HepG2 (cell line): ENCODE results near the gene PLPPR2.

Experiments
- ESRRA ChIP-seq: sonication (generic); formaldehyde crosslinking; IDR thresholded peaks from 2 replicates; pipeline ENCODE4 v1.5.1; 2020; ENCODE audit warnings: mild to moderate bottlenecking, low read depth, missing genetic modification reagents
- FOXP1 ChIP-seq, 2 experiments: fragments of 450-650 bp in 1 of 2; IDR thresholded peaks; 2 replicates each; pipeline ENCODE4 v1.6.1; 2017 to 2018; ENCODE audit warnings: antibody characterized with exemption in 1 of 2
- JUN ChIP-seq: sonication (generic); formaldehyde crosslinking; IDR thresholded peaks from 2 replicates; pipeline ENCODE4 v1.4.0; 2020; ENCODE audit warnings: mild to moderate bottlenecking, missing genetic modification reagents
- MED1 ChIP-seq: sonication (generic); formaldehyde crosslinking; IDR thresholded peaks from 2 replicates; pipeline ENCODE4 v1.4.0; 2020; ENCODE audit warnings: missing genetic modification reagents
- MXI1 ChIP-seq: IDR thresholded peaks from 3 replicates; pipeline ENCODE4 v1.6.1; 2012; ENCODE audit warnings: low read depth, low read length, inconsistent platforms, borderline replicate concordance
- ZNF280B ChIP-seq: sonication (generic); formaldehyde crosslinking; IDR thresholded peaks from 2 replicates; pipeline ENCODE4 v1.5.0; 2020; ENCODE audit warnings: missing genetic modification reagents, mild to moderate bottlenecking, borderline replicate concordance
- ZNF354B ChIP-seq: sonication (generic); formaldehyde crosslinking; IDR thresholded peaks from 2 replicates; pipeline ENCODE4 v1.8.0; 2022; ENCODE audit warnings: mild to moderate bottlenecking, missing genetic modification reagents
- ZNF850 ChIP-seq: sonication (generic); formaldehyde crosslinking; conservative IDR thresholded peaks from 2 replicates; pipeline ENCODE4 v1.9.0; 2021; ENCODE audit warnings: mild to moderate bottlenecking, missing genetic modification reagents
- ZSCAN29 ChIP-seq: sonication (generic); formaldehyde crosslinking; conservative IDR thresholded peaks from 2 replicates; pipeline ENCODE4 v1.4.0; 2020; ENCODE audit warnings: mild to moderate bottlenecking, missing genetic modification reagents
- TF ChIP-seq, protein P1 (sequence below): sonication (generic); formaldehyde crosslinking; IDR thresholded peaks from 2 replicates; pipeline ENCODE4 v1.5.0; 2020; ENCODE audit warnings: mild to moderate bottlenecking, missing genetic modification reagents, moderate library complexity
- TF ChIP-seq, protein P2 (sequence below): IDR thresholded peaks from 2 replicates; pipeline ENCODE4 v1.6.1; 2012; ENCODE audit warnings: inconsistent platforms

GRCh38 chr19:11359421-11359820, 4.2 kb downstream of the PLPPR2 start:
- TF ChIP-seq ESRRA (CRISPR knock-in tag) (no peak), ZNF850 (no peak), MXI1 (no peak), JUN (CRISPR knock-in tag) (no peak), ZSCAN29 (CRISPR knock-in tag) (no peak), MED1 (CRISPR knock-in tag) (no peak), ZNF354B (no peak), FOXP1 (IDR thresholded peaks at IDR 0.05) (no peak), FOXP1 (CRISPR knock-in tag; IDR thresholded peaks at IDR 0.05) (no peak), ZNF280B (CRISPR knock-in tag) (no peak)
- TF ChIP-seq, protein P1, sequence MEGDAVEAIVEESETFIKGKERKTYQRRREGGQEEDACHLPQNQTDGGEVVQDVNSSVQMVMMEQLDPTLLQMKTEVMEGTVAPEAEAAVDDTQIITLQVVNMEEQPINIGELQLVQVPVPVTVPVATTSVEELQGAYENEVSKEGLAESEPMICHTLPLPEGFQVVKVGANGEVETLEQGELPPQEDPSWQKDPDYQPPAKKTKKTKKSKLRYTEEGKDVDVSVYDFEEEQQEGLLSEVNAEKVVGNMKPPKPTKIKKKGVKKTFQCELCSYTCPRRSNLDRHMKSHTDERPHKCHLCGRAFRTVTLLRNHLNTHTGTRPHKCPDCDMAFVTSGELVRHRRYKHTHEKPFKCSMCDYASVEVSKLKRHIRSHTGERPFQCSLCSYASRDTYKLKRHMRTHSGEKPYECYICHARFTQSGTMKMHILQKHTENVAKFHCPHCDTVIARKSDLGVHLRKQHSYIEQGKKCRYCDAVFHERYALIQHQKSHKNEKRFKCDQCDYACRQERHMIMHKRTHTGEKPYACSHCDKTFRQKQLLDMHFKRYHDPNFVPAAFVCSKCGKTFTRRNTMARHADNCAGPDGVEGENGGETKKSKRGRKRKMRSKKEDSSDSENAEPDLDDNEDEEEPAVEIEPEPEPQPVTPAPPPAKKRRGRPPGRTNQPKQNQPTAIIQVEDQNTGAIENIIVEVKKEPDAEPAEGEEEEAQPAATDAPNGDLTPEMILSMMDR (CRISPR knock-in tag), result no peak
- TF ChIP-seq, protein P2, sequence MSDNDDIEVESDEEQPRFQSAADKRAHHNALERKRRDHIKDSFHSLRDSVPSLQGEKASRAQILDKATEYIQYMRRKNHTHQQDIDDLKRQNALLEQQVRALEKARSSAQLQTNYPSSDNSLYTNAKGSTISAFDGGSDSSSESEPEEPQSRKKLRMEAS, result no peak
